ENCODE measurements around the gene PCGF2. TPM values are rescaled to one million over a fixed set of nuclear protein-coding genes. Genes with fewer than 3 reads are reported as not detected.

The PCGF2 gene
- total RNA-seq, result 2.9 and 3.6 TPM in 2 replicates

DNA sequence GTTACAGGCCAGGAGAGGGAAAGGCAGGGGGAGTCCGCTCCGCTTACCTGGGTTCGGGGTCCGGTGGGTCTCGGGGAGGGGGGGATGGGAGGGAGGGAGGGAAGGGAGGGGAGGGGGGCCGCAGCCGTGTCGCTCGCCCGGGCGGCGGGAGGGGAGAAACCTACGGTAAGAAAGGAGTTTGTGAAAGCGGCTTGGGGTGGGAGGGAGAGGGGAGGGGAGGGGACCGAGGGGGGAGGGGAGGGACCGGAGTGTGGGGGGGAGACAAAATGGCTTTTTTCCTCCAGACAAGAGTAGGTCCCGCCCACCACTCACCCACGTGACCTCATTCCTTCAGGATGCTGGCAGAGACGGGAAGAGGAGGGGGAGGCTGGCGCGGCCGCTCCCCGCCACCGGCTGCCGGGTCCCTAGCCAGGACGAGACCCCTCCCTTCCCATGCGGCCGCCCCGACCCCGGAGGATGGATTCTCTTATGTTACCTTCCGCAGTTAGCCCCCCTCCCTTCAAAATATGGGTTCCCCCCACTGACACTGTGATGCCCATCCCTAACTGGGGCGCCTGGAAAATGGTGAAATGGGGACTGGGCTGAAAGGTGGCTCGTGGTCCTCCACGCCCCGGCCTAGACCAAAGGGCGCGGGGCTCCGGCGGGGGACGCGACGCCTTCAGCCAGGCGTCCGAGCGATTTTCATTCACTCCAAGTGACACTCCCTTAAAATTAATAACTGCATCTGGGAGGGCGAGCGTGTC, at the start of gene PCGF2:
TSS of gene PCGF2 (minus strand) at position 188 of the 743 bp plus-strand sequence. CDS start 7,934 bp downstream, outside the sequence.

DNA sequence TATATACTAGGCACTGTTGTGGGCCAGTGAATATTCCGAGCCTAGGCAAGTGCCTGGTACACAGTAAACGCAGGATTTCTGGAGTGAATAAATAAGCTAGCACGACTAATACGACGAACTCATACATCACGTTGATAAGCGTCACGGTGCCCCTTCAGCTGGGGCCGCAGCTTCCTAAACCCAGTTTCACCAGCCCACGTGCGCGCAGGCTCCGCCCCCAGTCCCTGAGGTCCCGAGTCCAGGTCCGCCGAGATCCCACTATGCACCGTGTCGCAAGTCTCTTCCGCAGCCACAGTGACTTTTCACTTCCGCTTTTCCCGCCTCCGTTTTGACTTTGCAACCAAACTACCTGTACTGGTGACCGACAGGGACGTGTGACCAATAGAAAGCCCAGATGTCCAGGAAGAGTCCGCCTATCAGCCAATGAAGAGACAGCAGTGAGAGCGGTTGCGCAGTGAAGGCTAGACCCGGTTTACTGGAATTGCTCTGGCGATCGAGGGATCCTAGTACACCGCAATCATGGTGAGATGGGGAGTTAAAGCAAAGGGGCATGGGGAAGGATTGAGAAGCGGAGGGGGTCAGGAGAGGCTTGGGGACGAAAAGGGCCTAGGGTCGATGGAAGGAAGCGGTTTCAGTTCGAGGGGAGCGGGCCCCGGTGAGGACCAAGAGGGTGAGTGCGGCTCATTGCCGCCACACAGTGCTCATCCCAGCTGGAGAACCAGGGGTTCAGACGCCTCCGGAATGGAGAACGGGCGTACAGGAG, 4.4 kb upstream of the PCGF2 start, which contains the start of gene PSMB3:
TSS of gene PSMB3 (plus strand) at position 434 of the 763 bp plus-strand sequence. CDS start at position 520, 86 bp downstream.

DNA sequence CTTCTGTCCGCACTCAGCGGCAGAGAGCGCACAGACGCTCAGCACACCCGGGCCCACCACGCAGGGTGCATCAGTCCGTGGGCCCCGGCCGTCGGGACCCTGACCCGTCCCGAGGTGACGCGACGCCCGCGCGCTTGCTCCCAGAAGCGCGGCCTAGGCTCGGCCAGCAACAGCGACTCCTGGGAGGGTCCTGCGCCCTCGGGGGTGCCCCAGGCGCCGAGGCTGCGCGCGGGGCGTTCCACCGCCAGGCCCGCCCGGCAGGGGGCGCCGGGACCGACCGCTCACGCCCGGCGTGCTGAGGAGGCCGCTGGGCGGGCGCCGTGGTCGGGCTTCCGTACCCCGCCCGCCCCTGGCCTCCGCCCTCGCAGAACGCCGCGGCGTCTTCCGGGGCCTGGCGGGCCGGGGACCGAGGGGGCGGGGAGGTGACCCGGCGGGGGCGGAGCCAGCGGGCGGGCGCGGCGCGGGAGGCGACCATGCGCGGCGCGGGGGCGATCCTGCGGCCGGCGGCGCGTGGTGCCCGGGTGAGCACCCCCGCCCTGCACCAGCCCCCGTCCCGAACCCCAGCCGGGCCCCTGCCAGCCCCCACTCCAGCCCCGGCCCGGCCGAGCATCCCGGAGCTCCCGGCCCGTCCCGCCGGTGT, 18.1 kb downstream of the PCGF2 start, which contains the start of gene CISD3:
TSS of gene CISD3 (plus strand) at position 456 of the 640 bp plus-strand sequence. CDS start at position 474, 18 bp downstream.

DNA sequence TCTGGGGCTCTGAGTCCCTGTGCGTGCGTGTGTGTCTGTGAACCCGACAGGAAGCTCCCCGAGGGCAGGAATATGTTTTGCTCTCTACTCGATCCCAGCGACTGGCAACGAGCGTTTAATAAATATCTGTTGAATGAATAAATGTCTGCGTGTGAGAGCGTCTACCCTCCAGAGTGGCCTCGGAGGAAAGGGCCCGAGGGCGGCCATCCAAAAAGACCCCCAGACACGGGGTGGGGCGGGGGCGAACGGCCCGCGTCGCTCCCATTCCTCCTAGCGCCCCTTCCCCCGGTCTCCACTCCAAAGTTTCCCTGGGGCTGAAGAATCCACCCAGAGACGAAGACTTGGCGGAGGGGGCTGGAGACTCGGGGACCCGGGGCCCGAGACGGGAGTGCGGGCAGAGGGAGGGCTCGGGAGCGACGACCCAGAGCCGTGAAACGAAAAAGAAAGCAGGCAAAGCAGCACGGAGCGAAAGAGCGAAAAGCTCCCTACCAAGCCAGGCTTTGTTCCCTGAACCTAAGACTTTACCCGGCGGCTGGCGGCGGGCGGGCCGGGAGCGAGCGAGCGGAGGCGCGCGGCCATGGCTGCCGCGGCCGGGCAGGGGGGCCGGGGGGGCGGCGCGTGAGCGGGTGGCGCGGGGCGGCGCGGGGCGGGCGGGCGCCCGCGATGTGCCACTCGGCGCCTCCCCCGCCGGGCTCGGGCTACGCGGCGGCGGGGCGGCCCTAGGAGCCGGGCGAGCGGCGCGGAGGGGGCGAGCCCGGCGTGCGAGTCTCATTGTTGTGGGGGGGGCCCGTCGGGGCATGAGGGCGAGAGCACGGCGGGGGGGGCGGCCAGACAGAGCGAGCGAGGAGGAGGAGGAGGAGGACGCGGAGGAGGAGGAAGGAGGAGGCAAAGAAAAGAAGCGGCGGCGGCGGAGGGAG, 43.3 kb downstream of the PCGF2 start, which contains the start of gene MLLT6:
TSS of gene MLLT6 (plus strand) at position 668 of the 917 bp plus-strand sequence. CDS start 360 bp downstream, outside the sequence.

Other genes with a start within 250 kb of the PCGF2 start
- 0.15 TPM in 1 of 2 replicates, not detected in the other for gene SRCIN1, start 142.4 kb downstream of the PCGF2 start, total RNA-seq
- gene EPOP, start 73.4 kb downstream of the PCGF2 start, total RNA-seq, result 0.74 and 1.2 TPM in 2 replicates
- gene MLLT6, start 43.1 kb downstream of the PCGF2 start, total RNA-seq, result 19.0 and 19.6 TPM in 2 replicates
- 15.1 and 15.6 TPM in 2 replicates for gene CISD3, start 18.0 kb downstream of the PCGF2 start, total RNA-seq
- 405 and 439 TPM in 2 replicates for gene PSMB3, start 4.4 kb upstream of the PCGF2 start, total RNA-seq
- gene PIP4K2B, start 51.2 kb upstream of the PCGF2 start, total RNA-seq, result 43.4 and 46.9 TPM in 2 replicates
- 7.6 and 10.0 TPM in 2 replicates for gene CWC25, start 77.0 kb upstream of the PCGF2 start, total RNA-seq
- 1,562 and 1,691 TPM in 2 replicates for gene RPL23, start 105.4 kb upstream of the PCGF2 start, total RNA-seq
- gene LASP1, start 121.7 kb upstream of the PCGF2 start, total RNA-seq, result 260 and 290 TPM in 2 replicates
- under 0.01 TPM in 1 of 2 replicates, not detected in the other for gene FBXO47, start 219.1 kb upstream of the PCGF2 start, total RNA-seq

All from bronchus fibroblast of lung (primary cell).